Neural cell (in vitro differentiated cells): ENCODE data around the gene PDZRN3.

Experiments used
- EP300 ChIP-seq: fragments of 450-650 bp; conservative IDR thresholded peaks from 2 replicates; pipeline ENCODE4 v1.6.1; 2014; ENCODE audit warnings: antibody characterized with exemption, mild to moderate bottlenecking, moderate library complexity; ENCODE audit not compliant: poor library complexity, severe bottlenecking
- EZH2 ChIP-seq: fragments of 200-600, 300-800 bp; shearing (Covaris generic), sonication (generic); IDR thresholded peaks from 2 replicates; pipeline ENCODE4 v1.6.1; 2014; ENCODE audit warnings: antibody characterized with exemption, low read length, borderline replicate concordance, mild to moderate bottlenecking; ENCODE audit not compliant: insufficient read depth, poor library complexity, severe bottlenecking
- MXI1 ChIP-seq: fragments of 450-650 bp; conservative IDR thresholded peaks from 2 replicates; pipeline ENCODE4 v1.6.1; 2014; ENCODE audit warnings: antibody characterized with exemption, mild to moderate bottlenecking; ENCODE audit not compliant: poor library complexity, severe bottlenecking
- POLR2AphosphoS5 ChIP-seq: IDR thresholded peaks from 2 replicates; pipeline ENCODE4 v1.6.1; 2012
- RAD21 ChIP-seq: fragments of 450-650 bp; conservative IDR thresholded peaks from 2 replicates; pipeline ENCODE4 v1.6.1; 2014; ENCODE audit warnings: antibody characterized with exemption, mild to moderate bottlenecking, moderate library complexity
- SMC3 ChIP-seq: fragments of 450-650 bp; conservative IDR thresholded peaks from 2 replicates; pipeline ENCODE4 v1.6.1; 2014; ENCODE audit warnings: antibody characterized with exemption, mild to moderate bottlenecking, moderate library complexity; ENCODE audit not compliant: poor library complexity
- TAF1 ChIP-seq: IDR thresholded peaks from 2 replicates; pipeline ENCODE4 v1.6.1; 2012; ENCODE audit warnings: low read depth
- TF ChIP-seq, protein P1 (sequence below): fragments of 450-650 bp; IDR thresholded peaks from 2 replicates; pipeline ENCODE4 v1.5.1; 2014; ENCODE audit warnings: antibody characterized with exemption, mild to moderate bottlenecking, moderate library complexity; ENCODE audit not compliant: poor library complexity, severe bottlenecking
- TF ChIP-seq, protein P2 (sequence below): IDR thresholded peaks from 2 replicates; pipeline ENCODE4 v1.6.1; 2012; ENCODE audit warnings: borderline replicate concordance

DNA sequence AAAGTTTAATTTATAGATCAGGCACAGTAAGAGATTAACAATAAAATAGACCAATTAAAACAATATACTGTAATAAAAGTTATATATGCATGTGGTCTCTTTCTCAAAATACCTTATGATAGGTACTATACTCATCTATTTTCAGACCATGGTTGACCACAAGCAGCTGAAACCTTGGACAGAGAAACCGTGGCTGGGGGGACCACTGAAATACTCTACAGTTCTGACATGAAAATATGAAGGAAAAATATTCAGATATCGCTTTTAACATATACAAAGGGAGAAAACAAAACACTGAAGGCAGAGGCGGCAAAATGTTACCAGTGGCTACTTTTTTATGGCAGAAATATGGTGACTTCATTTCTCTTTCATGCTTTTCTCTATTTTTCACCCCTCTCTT, 114.0 kb downstream of the PDZRN3 start:
- TF ChIP-seq EP300: no peak
- TF ChIP-seq, protein P1, sequence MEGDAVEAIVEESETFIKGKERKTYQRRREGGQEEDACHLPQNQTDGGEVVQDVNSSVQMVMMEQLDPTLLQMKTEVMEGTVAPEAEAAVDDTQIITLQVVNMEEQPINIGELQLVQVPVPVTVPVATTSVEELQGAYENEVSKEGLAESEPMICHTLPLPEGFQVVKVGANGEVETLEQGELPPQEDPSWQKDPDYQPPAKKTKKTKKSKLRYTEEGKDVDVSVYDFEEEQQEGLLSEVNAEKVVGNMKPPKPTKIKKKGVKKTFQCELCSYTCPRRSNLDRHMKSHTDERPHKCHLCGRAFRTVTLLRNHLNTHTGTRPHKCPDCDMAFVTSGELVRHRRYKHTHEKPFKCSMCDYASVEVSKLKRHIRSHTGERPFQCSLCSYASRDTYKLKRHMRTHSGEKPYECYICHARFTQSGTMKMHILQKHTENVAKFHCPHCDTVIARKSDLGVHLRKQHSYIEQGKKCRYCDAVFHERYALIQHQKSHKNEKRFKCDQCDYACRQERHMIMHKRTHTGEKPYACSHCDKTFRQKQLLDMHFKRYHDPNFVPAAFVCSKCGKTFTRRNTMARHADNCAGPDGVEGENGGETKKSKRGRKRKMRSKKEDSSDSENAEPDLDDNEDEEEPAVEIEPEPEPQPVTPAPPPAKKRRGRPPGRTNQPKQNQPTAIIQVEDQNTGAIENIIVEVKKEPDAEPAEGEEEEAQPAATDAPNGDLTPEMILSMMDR: no peak
- TF ChIP-seq RAD21: no peak
- TF ChIP-seq TAF1: no peak
- TF ChIP-seq EZH2: no peak
- no peak for TF ChIP-seq POLR2AphosphoS5
- TF ChIP-seq MXI1: no peak
- TF ChIP-seq SMC3: no peak
- TF ChIP-seq, protein P2, sequence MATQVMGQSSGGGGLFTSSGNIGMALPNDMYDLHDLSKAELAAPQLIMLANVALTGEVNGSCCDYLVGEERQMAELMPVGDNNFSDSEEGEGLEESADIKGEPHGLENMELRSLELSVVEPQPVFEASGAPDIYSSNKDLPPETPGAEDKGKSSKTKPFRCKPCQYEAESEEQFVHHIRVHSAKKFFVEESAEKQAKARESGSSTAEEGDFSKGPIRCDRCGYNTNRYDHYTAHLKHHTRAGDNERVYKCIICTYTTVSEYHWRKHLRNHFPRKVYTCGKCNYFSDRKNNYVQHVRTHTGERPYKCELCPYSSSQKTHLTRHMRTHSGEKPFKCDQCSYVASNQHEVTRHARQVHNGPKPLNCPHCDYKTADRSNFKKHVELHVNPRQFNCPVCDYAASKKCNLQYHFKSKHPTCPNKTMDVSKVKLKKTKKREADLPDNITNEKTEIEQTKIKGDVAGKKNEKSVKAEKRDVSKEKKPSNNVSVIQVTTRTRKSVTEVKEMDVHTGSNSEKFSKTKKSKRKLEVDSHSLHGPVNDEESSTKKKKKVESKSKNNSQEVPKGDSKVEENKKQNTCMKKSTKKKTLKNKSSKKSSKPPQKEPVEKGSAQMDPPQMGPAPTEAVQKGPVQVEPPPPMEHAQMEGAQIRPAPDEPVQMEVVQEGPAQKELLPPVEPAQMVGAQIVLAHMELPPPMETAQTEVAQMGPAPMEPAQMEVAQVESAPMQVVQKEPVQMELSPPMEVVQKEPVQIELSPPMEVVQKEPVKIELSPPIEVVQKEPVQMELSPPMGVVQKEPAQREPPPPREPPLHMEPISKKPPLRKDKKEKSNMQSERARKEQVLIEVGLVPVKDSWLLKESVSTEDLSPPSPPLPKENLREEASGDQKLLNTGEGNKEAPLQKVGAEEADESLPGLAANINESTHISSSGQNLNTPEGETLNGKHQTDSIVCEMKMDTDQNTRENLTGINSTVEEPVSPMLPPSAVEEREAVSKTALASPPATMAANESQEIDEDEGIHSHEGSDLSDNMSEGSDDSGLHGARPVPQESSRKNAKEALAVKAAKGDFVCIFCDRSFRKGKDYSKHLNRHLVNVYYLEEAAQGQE: no peak
